ENCODE data around the gene C19orf53. TPM values are rescaled to one million over a fixed set of nuclear protein-coding genes. Genes with fewer than 3 reads are reported as not detected.

The C19orf53 gene
- total RNA-seq, 1 experiment from 2014 or later = 66.4 TPM

DNA sequence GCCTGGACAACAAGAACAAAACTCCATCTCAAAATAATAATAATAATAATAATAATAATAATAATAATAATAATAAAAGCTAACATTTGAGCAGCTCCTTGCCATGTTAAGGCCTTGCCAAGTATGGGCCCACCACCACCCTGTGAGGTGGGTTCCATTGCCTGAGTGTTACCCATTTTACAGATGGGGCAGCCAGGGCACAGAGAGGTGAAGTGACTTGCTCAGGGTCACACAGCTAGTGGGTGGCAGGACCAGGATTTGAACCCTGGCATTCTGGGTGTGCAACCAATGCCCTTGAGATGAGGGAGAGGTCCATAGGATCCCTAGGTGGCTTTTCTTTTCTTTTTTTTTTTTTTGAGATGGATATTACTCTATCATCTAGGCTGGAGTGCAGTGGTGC lies 50.4 kb downstream of the C19orf53 start:
- H3K27me3 Mint-ChIP-seq (ENCODE audit: unreplicated experiment) = no peaks in the 10 kb centered on the region
- intact Hi-C loops (cut with micrococcal nuclease; ENCODE audit: unreplicated experiment) = no loop called here
- no peak for DNase-seq
- CTCF ChIA-PET = no interaction called here
- H3K36me3 Mint-ChIP-seq (ENCODE audit: insufficient read depth, unreplicated experiment) = peaks cover 66% of the 10 kb centered on the region
- H3K9me3 Mint-ChIP-seq (ENCODE audit: low read depth, unreplicated experiment) = no peaks in the 10 kb centered on the region
- peaks cover 9% of the 10 kb centered on the region for H3K4me1 Mint-ChIP-seq (ENCODE audit: low read depth, unreplicated experiment)
- no peak overlapping the region for H3K27ac Mint-ChIP-seq (ENCODE audit: unreplicated experiment)
- BruUV-seq (replicated peaks) = no TSS peak
- TF ChIP-seq, protein P1, sequence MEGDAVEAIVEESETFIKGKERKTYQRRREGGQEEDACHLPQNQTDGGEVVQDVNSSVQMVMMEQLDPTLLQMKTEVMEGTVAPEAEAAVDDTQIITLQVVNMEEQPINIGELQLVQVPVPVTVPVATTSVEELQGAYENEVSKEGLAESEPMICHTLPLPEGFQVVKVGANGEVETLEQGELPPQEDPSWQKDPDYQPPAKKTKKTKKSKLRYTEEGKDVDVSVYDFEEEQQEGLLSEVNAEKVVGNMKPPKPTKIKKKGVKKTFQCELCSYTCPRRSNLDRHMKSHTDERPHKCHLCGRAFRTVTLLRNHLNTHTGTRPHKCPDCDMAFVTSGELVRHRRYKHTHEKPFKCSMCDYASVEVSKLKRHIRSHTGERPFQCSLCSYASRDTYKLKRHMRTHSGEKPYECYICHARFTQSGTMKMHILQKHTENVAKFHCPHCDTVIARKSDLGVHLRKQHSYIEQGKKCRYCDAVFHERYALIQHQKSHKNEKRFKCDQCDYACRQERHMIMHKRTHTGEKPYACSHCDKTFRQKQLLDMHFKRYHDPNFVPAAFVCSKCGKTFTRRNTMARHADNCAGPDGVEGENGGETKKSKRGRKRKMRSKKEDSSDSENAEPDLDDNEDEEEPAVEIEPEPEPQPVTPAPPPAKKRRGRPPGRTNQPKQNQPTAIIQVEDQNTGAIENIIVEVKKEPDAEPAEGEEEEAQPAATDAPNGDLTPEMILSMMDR (IDR thresholded peaks at IDR 0.05; ENCODE audit: unreplicated experiment) = no peak
- H3K4me3 Mint-ChIP-seq (ENCODE audit: low read depth, unreplicated experiment) = no peak overlapping the region

DNA sequence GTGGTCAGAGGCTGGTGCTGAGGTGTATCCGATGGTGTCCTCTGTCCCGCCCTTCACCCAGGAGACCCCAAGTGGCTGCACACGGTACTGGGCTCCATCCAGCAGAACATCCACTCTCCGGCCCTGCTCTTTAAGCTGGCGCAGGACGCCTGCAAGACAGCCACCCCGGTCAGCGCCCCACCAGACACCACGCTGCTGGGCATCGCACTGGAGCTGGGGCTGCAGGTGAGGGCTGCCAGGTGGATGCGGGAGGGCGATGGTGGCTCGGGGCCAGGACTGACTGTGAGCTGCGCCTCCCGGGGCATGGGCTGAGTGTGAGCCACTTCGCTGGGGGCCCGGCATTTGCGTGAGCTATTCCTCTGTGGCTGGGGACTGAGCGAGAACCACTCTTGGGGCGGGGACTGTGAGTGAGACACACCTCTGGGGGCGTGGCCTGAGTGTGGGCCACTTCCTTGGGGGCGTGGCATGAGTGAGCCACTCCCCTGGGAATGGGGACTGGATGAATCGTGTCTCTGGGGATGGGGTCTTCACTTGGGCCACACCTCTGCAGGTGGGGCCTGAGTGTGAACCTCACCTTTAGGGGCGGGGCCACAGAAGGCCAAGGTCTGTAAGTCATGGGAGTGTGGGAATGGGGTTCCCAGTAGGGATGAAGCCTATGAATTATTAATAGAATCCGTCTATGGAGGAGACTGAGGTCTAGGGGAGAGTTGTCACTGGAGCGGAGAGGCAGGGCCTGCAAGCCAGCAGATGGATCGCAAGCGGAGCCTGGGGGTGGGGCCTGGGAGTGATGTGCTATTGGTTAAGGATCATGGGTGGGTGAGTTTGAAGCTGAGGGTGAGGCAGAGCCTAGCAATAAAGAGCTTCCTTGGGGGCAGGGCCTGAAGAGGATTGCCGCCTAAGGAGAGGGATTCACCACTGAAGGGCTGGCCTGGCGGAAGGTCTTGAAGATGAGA lies 51.5 kb downstream of the C19orf53 start:
- H3K36me3 Mint-ChIP-seq (ENCODE audit: insufficient read depth, unreplicated experiment) = peaks cover 66% of the 10 kb centered on the region
- no peaks in the 10 kb centered on the region for H3K27me3 Mint-ChIP-seq (ENCODE audit: unreplicated experiment)
- no peak for DNase-seq
- CTCF ChIA-PET = interaction anchor here (0.7 kb wide), 1 partner anchor 36 kb away, joined by 3 read pairs; no protein-coding TSS in a partner anchor
- intact Hi-C loops (cut with micrococcal nuclease; ENCODE audit: unreplicated experiment) = no loop called here
- TF ChIP-seq, protein P1 (IDR thresholded peaks at IDR 0.05; ENCODE audit: unreplicated experiment) = no peak
- H3K27ac Mint-ChIP-seq (ENCODE audit: unreplicated experiment) = peak overlapping the region; percentile 83
- H3K9me3 Mint-ChIP-seq (ENCODE audit: low read depth, unreplicated experiment) = no peaks in the 10 kb centered on the region
- BruUV-seq (replicated peaks) = no TSS peak
- no peak overlapping the region for H3K4me3 Mint-ChIP-seq (ENCODE audit: low read depth, unreplicated experiment)
- peaks cover 9% of the 10 kb centered on the region for H3K4me1 Mint-ChIP-seq (ENCODE audit: low read depth, unreplicated experiment)

DNA sequence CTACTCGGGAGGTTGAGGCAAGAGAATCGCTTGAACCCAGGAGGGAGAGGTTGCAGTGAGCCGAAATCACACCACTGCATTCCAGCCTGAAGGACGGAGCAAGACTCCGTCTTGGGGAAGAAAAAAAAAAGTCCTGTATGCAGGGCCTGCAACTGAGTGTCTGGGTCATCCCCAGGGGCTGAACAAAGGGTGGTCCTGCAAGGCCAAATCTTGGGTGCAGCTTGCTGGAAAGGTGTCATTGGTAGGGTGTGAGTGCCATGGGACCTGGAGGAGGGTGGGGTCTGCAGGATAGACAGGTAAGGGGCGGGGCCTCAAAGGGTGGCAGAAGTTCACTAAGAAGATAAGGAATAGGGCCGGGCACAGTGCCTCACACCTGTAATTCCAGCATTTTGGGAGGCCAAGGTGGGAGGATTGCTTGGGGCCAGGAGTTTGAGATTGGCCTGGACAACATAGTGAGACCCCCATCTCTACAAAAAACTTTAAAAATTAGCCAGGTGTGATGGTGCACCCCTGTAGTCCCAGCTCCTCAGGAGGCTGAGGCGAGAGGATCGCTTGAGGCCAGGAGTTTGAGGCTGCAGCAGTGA lies 52.5 kb downstream of the C19orf53 start:
- Mint-ChIP-seq H3K36me3 (ENCODE audit: insufficient read depth, unreplicated experiment) (peaks cover 75% of the 10 kb centered on the region), H3K4me1 (ENCODE audit: low read depth, unreplicated experiment) (peaks cover 9% of the 10 kb centered on the region), H3K9me3 (ENCODE audit: low read depth, unreplicated experiment) (no peaks in the 10 kb centered on the region), H3K27me3 (ENCODE audit: unreplicated experiment) (no peaks in the 10 kb centered on the region), H3K4me3 (ENCODE audit: low read depth, unreplicated experiment) (no peak overlapping the region), H3K27ac (ENCODE audit: unreplicated experiment) (no peak overlapping the region)
- no peak for DNase-seq
- intact Hi-C loops (cut with micrococcal nuclease; ENCODE audit: unreplicated experiment) = no loop called here
- TF ChIP-seq, protein P1 (IDR thresholded peaks at IDR 0.05; ENCODE audit: unreplicated experiment) = no peak
- CTCF ChIA-PET = no interaction called here
- BruUV-seq (replicated peaks) = no TSS peak

DNA sequence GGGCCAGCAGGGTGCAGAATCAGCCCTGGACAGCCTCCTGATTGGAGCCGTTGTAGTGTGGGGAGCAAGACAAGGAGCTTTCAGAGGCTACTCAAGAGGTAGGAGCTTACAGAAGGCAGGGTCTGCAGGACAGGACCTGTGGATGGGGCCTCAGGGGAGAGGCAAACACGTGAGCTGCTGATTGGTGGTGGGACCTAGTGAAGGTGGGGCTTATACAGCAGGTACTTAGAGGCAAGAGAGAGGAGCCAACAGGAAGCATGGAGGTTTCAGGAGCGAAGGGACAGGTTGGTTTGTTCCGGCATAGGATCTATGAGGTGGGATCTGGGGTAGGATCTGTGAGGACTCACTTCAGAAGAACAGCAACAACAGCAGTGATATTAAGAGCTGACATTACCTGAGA lies 53.4 kb downstream of the C19orf53 start:
- no peaks in the 10 kb centered on the region for H3K27me3 Mint-ChIP-seq (ENCODE audit: unreplicated experiment)
- TF ChIP-seq, protein P1 (IDR thresholded peaks at IDR 0.05; ENCODE audit: unreplicated experiment) = no peak
- DNase-seq = no peak
- intact Hi-C loops (cut with micrococcal nuclease; ENCODE audit: unreplicated experiment) = no loop called here
- peaks cover 9% of the 10 kb centered on the region for H3K4me1 Mint-ChIP-seq (ENCODE audit: low read depth, unreplicated experiment)
- no peak overlapping the region for H3K27ac Mint-ChIP-seq (ENCODE audit: unreplicated experiment)
- CTCF ChIA-PET = no interaction called here
- H3K4me3 Mint-ChIP-seq (ENCODE audit: low read depth, unreplicated experiment) = no peak overlapping the region
- peaks cover 76% of the 10 kb centered on the region for H3K36me3 Mint-ChIP-seq (ENCODE audit: insufficient read depth, unreplicated experiment)
- no peaks in the 10 kb centered on the region for H3K9me3 Mint-ChIP-seq (ENCODE audit: low read depth, unreplicated experiment)
- BruUV-seq (replicated peaks) = no TSS peak

Other genes starting within 250 kb of the C19orf53 start
- 30.2 and 32.6 TPM in 2 replicates for gene MRI1, start 9.9 kb upstream of the C19orf53 start, total RNA-seq (2022)
- gene ZSWIM4, start 21.0 kb downstream of the C19orf53 start, total RNA-seq (2022) = 10.7 and 11.5 TPM in 2 replicates
- 1.2 TPM in 1 of 2 replicates, not detected in the other for gene NANOS3, start 102.7 kb downstream of the C19orf53 start, total RNA-seq (2022)
- gene BRME1, start 131.7 kb downstream of the C19orf53 start, total RNA-seq (2022) = 1.0 and 1.5 TPM in 2 replicates
- gene CC2D1A, start 131.7 kb downstream of the C19orf53 start, total RNA-seq (2022) = 37.2 and 41.7 TPM in 2 replicates
- gene PODNL1, start 164.0 kb downstream of the C19orf53 start, total RNA-seq (2022) = not detected in 2 replicates
- gene DCAF15, start 178.1 kb downstream of the C19orf53 start, total RNA-seq (2022) = 34.0 and 35.5 TPM in 2 replicates
- gene RFX1, start 231.9 kb downstream of the C19orf53 start, total RNA-seq (2022) = 13.8 and 14.9 TPM in 2 replicates

All from Calu3 (cell line).